ENCODE data around the gene TNFAIP2. TPM values are rescaled to one million over a fixed set of nuclear protein-coding genes. Genes with fewer than 3 reads are reported as not detected.
"Not testable (repeated sequence)": the region's sequence is repeated elsewhere in the genome, so short reads cannot be mapped to it uniquely, and the experiment has no call there.

Gene TNFAIP2
- total RNA-seq, 2 experiments from 2014 or later: not detected

GRCh38 chr14:103164779-103165178 is 41.5 kb downstream of the TNFAIP2 start:
- Histone ChIP-seq H3K4me3 (ENCODE audit: low read depth, low read length, poor library complexity, severe bottlenecking) (no peak overlapping the region), H3K9me3 (ENCODE audit: low read length) (0 out of 2 replicates have a peak, but pooled peaks cover 4% of the 10 kb centered on the region), H3K9me2 (ENCODE audit: insufficient read depth, low read length) (no peaks in the 10 kb centered on the region), H3K27ac (ENCODE audit: low read depth, low read length, poor library complexity, severe bottlenecking) (no peak overlapping the region), H4K20me1 (ENCODE audit: insufficient read depth, low read length) (no peaks in the 10 kb centered on the region), H3K79me2 (ENCODE audit: insufficient read depth, low read depth, low read length) (no peaks in the 10 kb centered on the region), H3K36me3 (ENCODE audit: insufficient read depth, low read length) (no peaks in the 10 kb centered on the region), H3K4me1 (ENCODE audit: insufficient read depth, low read length, poor library complexity, severe bottlenecking) (no peaks in the 10 kb centered on the region), H3K4me2 (ENCODE audit: low read length) (no peak overlapping the region), H2AFZ (ENCODE audit: low read length) (no peak overlapping the region)
- ChIA-PET CTCF (ENCODE audit: unreplicated experiment) (no interaction called here), POLR2A (no interaction called here)
- TF ChIP-seq EZH2phosphoT487 (IDR thresholded peaks at IDR 0.05; ENCODE audit: borderline replicate concordance, low read depth, low read length) (no peak), CTCF (conservative IDR thresholded peaks at IDR 0.05; ENCODE audit: low read length) (no peak)
- BruUV-seq (replicated peaks): no TSS peak
- no peak for DNase-seq (ENCODE audit: low spot score)
- intact Hi-C loops (cut with micrococcal nuclease; ENCODE audit: unreplicated experiment): no loop called here

GRCh38 chr14:103165323-103165722 is 42.1 kb downstream of the TNFAIP2 start:
- Histone ChIP-seq H3K79me2 (ENCODE audit: insufficient read depth, low read depth, low read length) (no peaks in the 10 kb centered on the region), H3K9me3 (ENCODE audit: low read length) (0 out of 2 replicates have a peak, but pooled peaks cover 4% of the 10 kb centered on the region), H2AFZ (ENCODE audit: low read length) (no peak overlapping the region), H4K20me1 (ENCODE audit: insufficient read depth, low read length) (no peaks in the 10 kb centered on the region), H3K9me2 (ENCODE audit: insufficient read depth, low read length) (no peaks in the 10 kb centered on the region), H3K4me3 (ENCODE audit: low read depth, low read length, poor library complexity, severe bottlenecking) (no peak overlapping the region), H3K36me3 (ENCODE audit: insufficient read depth, low read length) (no peaks in the 10 kb centered on the region), H3K4me2 (ENCODE audit: low read length) (no peak overlapping the region), H3K4me1 (ENCODE audit: insufficient read depth, low read length, poor library complexity, severe bottlenecking) (no peaks in the 10 kb centered on the region), H3K27ac (ENCODE audit: low read depth, low read length, poor library complexity, severe bottlenecking) (no peak overlapping the region)
- no TSS peak for BruUV-seq (replicated peaks)
- DNase-seq (ENCODE audit: low spot score): no peak
- TF ChIP-seq CTCF (conservative IDR thresholded peaks at IDR 0.05; ENCODE audit: low read length) (no peak), EZH2phosphoT487 (IDR thresholded peaks at IDR 0.05; ENCODE audit: borderline replicate concordance, low read depth, low read length) (no peak)
- ChIA-PET CTCF (ENCODE audit: unreplicated experiment) (no interaction called here), POLR2A (no interaction called here)
- intact Hi-C loops (cut with micrococcal nuclease; ENCODE audit: unreplicated experiment): no loop called here

- POLR2A ChIA-PET: no interaction called here
- Histone ChIP-seq H4K20me1 (ENCODE audit: insufficient read depth, low read length) (no peaks in the 10 kb centered on the region), H3K27ac (ENCODE audit: low read depth, low read length, poor library complexity, severe bottlenecking) (no peak overlapping the region), H3K4me2 (ENCODE audit: low read length) (no peak overlapping the region), H3K4me1 (ENCODE audit: insufficient read depth, low read length, poor library complexity, severe bottlenecking) (no peaks in the 10 kb centered on the region), H3K9me2 (ENCODE audit: insufficient read depth, low read length) (no peaks in the 10 kb centered on the region), H2AFZ (ENCODE audit: low read length) (no peak overlapping the region), H3K79me2 (ENCODE audit: insufficient read depth, low read depth, low read length) (no peaks in the 10 kb centered on the region), H3K36me3 (ENCODE audit: insufficient read depth, low read length) (no peaks in the 10 kb centered on the region), H3K9me3 (ENCODE audit: low read length) (peaks cover 11% of the 10 kb centered on the region; the same call in 1 of the 2 replicates), H3K4me3 (ENCODE audit: low read depth, low read length, poor library complexity, severe bottlenecking) (no peak overlapping the region)
- CTCF ChIA-PET (ENCODE audit: unreplicated experiment): no interaction called here
- TF ChIP-seq CTCF (conservative IDR thresholded peaks at IDR 0.05; ENCODE audit: low read length) (no peak), EZH2phosphoT487 (IDR thresholded peaks at IDR 0.05; ENCODE audit: borderline replicate concordance, low read depth, low read length) (no peak)
- intact Hi-C loops (cut with micrococcal nuclease; ENCODE audit: unreplicated experiment): no loop called here
- DNase-seq (ENCODE audit: low spot score): no peak
- BruUV-seq (replicated peaks): no TSS peak
Measured at GRCh38 chr14:103169954-103170353, 46.7 kb downstream of the TNFAIP2 start.

- H3K4me2 ChIP-seq (ENCODE audit: low read length); CTCF ChIA-PET (ENCODE audit: unreplicated experiment); intact Hi-C loops (cut with micrococcal nuclease; ENCODE audit: unreplicated experiment); H3K79me2 ChIP-seq (ENCODE audit: insufficient read depth, low read depth, low read length); H3K27ac ChIP-seq (ENCODE audit: low read depth, low read length, poor library complexity, severe bottlenecking); H3K4me3 ChIP-seq (ENCODE audit: low read depth, low read length, poor library complexity, severe bottlenecking); H4K20me1 ChIP-seq (ENCODE audit: insufficient read depth, low read length); H3K36me3 ChIP-seq (ENCODE audit: insufficient read depth, low read length); H3K9me2 ChIP-seq (ENCODE audit: insufficient read depth, low read length); BruUV-seq (replicated peaks); H2AFZ ChIP-seq (ENCODE audit: low read length); DNase-seq (ENCODE audit: low spot score); H3K4me1 ChIP-seq (ENCODE audit: insufficient read depth, low read length, poor library complexity, severe bottlenecking): not testable (repeated sequence)
- POLR2A ChIA-PET: interaction anchor here (0.6 kb wide), 1 partner anchor 942 kb away, joined by 5 read pairs; no protein-coding TSS in a partner anchor
- peaks cover 11% of the 10 kb centered on the region; the same call in 1 of the 2 replicates for H3K9me3 ChIP-seq (ENCODE audit: low read length)
Measured at GRCh38 chr14:103171206-103171605, 47.9 kb downstream of the TNFAIP2 start.
